Kidney epithelial cell (primary cell): Measurements from ENCODE around the gene GRB10. TPM values are rescaled to one million over a fixed set of nuclear protein-coding genes. Genes with fewer than 3 reads are reported as not detected.

Source experiments
- DNase-seq: peaks from one replicate; pipeline ENCODE4 v3.0.0-alpha.2; 2010; ENCODE audit warnings: low read depth
- H3K27me3 ChIP-seq: 2 replicates; pipeline ENCODE4 v1.6.0; 2011; ENCODE audit warnings: low read length; ENCODE audit not compliant: control insufficient read depth, insufficient read depth
- H3K36me3 ChIP-seq: 2 replicates; pipeline ENCODE4 v1.5.1; 2011; ENCODE audit warnings: low read length; ENCODE audit not compliant: control insufficient read depth, insufficient read depth
- H3K4me3 ChIP-seq: 2 replicates; pipeline ENCODE4 v1.5.1; 2011; ENCODE audit warnings: low read depth, mild to moderate bottlenecking, control low read depth, low read length
- total RNA-seq: library from RNA; depleted of rRNA; stranded (reverse); fragments of >200 nt; gene quantifications from 2 replicates; pipeline ENCODE4 v1.2.3, GENCODE V29; 2015
- TF ChIP-seq, protein P1 (sequence below): IDR thresholded peaks from 2 replicates; pipeline ENCODE4 v1.5.1; 2011; ENCODE audit warnings: mild to moderate bottlenecking, moderate library complexity, low read length, control low read depth, inconsistent platforms; ENCODE audit not compliant: insufficient read depth, poor library complexity, severe bottlenecking

GRB10 gene
- total RNA-seq, 1 donor from 2014 or later = 86.3 TPM

DNA sequence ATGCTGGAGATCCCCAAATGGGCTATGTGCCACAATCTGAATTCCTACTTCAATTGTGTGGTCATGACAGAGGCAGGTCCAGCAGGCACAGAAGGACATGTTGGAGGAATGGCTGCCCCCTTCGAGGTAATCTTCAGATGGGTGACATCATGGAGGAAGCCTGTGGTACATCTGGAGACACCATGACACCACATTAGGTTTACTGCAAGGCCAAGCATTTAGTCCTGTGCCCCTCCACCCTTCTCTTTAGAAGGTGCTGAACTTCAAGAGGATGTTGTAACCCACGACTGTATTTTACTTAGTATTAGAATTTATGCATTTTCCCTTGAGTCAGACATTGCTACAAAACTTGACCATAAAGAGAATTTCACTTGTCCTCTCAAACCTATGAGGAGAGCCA, 142.4 kb downstream of the GRB10 start:
- no peaks in the 10 kb centered on the region for H3K36me3 ChIP-seq
- H3K4me3 ChIP-seq = no peak overlapping the region
- TF ChIP-seq, protein P1, sequence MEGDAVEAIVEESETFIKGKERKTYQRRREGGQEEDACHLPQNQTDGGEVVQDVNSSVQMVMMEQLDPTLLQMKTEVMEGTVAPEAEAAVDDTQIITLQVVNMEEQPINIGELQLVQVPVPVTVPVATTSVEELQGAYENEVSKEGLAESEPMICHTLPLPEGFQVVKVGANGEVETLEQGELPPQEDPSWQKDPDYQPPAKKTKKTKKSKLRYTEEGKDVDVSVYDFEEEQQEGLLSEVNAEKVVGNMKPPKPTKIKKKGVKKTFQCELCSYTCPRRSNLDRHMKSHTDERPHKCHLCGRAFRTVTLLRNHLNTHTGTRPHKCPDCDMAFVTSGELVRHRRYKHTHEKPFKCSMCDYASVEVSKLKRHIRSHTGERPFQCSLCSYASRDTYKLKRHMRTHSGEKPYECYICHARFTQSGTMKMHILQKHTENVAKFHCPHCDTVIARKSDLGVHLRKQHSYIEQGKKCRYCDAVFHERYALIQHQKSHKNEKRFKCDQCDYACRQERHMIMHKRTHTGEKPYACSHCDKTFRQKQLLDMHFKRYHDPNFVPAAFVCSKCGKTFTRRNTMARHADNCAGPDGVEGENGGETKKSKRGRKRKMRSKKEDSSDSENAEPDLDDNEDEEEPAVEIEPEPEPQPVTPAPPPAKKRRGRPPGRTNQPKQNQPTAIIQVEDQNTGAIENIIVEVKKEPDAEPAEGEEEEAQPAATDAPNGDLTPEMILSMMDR = no peak
- no peaks in the 10 kb centered on the region for H3K27me3 ChIP-seq
- DNase-seq = no peak

DNA sequence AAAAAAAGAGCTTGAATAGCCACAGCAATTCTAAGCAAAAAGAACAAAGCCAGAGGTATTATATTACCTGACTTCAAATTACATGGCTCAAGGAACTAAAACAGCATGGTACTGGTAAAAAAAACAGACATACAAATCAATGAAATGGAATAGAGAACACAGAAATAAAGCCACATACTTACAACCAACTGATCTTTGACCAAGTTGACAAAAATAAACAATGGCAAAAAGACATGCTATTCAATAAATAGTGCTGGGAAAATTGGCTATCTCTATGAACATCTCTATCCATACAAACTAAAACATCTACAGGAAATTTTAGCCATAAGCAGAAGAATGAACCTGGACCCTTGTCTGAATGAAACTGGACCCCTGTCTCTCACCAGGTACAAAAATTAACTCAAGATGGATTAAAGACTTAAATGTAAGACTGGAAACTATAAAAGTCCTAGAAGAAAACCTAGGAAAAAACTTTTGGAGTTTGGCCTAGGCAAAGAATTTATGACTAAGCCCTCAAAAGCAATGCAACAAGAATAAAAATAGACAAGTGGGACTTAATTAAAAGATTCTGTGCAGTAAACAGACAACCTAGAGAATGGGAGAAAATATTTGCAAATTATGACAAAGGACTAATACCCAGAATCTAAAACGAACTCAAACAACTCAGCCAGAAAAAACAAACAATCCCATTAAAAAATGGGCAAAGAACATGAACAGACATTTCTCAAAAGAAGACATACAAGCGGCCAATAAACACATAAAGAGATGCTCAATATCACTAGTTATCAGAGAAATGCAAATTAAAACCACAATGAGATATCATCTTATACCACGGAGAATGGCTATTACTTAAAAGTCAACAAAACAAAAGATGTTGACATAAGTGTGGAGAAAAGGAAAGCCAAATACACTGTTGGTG, 144.7 kb downstream of the GRB10 start:
- TF ChIP-seq, protein P1 = no peak
- Histone ChIP-seq H3K27me3 (no peaks in the 10 kb centered on the region), H3K36me3 (no peaks in the 10 kb centered on the region), H3K4me3 (no peak overlapping the region)
- DNase-seq = no peak

DNA sequence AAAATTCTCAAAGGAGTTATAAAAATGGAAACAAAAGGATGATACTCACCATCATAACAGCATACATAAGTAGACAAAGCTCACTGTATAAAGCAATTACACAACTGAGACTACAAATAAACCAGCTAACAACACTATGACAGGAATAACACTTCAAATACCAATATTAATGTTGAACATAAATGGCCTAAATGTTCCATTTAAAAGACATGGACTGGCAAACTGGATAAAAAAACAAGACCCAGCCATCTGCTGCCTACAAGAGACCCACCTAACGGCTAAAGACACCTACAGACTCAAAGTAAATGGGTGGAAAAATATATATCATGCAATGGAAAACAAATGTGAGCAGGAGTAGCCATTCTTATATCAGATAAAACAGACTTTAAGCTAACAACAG, 148.3 kb downstream of the GRB10 start:
- TF ChIP-seq, protein P1 = no peak
- Histone ChIP-seq H3K36me3 (no peaks in the 10 kb centered on the region), H3K4me3 (no peak overlapping the region), H3K27me3 (no peaks in the 10 kb centered on the region)
- DNase-seq = no peak

DNA sequence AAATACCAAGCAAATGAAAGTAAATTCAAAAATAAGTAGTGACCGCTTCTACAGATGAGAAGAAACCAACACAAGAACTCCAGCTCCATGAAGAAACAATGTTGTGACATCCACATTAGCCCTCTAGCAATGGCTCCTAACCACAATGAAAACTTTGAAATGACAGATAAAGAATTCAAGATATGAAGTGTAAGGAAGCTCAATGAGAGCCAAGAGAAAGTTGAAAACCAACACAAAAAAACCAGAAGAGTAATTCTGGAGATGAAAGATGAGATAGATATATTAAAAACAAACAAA, 149.3 kb downstream of the GRB10 start:
- H3K27me3 ChIP-seq = no peaks in the 10 kb centered on the region
- DNase-seq = no peak
- no peak overlapping the region for H3K4me3 ChIP-seq
- TF ChIP-seq, protein P1 = no peak
- H3K36me3 ChIP-seq = no peaks in the 10 kb centered on the region

DNA sequence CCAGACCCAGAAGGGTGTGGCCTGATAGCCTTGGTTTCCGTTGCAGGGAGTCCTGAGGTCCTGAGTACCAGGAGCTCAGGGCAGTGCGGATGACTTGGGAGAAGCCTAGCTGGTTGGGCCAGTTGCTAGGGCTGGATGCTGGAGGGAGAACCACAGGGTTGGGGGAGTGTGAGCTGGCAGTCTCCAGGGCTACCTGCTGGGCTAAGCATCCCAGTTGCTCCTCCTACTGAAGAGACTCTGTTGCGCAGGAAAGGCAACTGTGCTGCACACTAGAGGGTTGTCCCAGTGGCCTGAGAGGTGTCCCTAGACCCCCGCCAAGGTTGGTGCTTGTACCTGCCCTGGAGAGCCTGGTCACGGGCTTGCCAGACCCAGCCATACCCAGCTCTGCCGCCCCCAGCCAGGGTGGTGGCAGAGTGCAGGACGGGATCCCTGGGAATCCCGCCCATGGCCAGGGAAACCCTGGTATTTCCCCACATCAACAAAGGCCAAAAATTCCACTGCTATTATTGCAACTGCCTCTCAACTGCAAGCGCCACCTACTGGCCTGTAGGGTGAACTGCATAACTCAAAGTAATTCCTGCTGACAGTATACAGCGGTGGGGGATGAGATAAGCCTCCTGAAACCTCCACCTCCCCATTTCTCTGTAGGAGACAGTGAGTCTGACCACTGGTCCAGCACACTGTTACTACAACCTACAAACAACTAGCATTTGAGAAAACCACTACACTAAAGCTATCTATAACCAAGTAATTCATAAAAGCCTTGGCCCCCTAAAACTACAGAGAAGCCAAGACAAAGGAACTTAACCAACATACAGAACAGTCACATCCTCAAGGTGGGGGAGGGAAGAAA, 149.9 kb downstream of the GRB10 start:
- no peak for DNase-seq
- Histone ChIP-seq H3K4me3 (no peak overlapping the region), H3K36me3 (no peaks in the 10 kb centered on the region), H3K27me3 (no peaks in the 10 kb centered on the region)
- TF ChIP-seq, protein P1 = peak; percentile 83
